ENCODE measurements around the gene ESPL1. TPM values are rescaled to one million over a fixed set of nuclear protein-coding genes. Genes with fewer than 3 reads are reported as not detected.

ESPL1 gene
- total and polyA plus RNA-seq, 2 donors (not counting 1 experiment from before 2014, with no cell fraction given): 1.4 to 1.8 TPM

DNA sequence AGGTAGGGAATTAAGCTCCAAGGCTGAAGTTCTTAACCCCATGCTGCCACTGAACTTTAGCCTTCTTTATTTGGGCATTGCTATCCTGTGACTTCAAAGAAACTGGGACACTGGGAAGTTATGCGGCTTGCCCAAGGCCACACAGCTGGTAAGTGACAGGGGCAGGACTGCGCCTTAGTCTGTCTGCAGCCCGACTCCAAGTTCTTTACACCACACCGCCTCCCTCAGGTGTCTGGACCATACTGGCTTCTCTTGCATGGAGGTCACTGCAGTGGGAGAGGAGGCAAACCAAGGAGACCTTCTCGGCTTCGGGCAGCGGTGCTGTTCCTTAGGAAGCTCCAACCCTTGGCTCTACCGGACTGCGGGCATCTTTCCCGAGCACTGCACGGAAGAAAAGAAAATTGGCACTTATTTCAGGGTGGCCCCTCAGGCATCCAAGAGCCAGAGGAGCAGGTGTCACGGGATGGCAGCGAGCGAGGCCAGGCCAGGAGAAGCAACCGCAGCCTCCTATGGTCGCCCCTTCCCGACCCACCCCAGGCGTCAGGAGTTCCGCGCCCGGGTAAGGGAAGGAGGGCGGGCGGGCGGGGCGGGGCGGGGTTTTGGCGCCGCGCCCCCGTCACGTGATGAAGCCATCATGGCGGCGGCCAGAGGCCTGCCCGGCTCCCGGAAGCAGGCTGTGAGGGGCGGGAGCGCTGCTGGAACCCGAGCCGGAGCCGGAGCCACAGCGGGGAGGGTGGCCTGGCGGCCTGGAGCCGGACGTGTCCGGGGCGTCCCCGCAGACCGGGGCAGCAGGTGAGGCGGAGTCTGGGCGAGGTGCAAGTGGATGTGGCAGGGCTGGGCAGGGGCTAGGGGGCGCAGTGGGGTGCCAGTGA, 16.4 kb upstream of the ESPL1 start:
- DNase-seq (ENCODE audit: low read depth in 2 of 2): peak; percentile 67 to 68

GRCh38 chr12:53252349-53252916, 15.7 kb upstream of the ESPL1 start:
- Histone ChIP-seq H3K4me1 (ENCODE audit: control insufficient read depth, extremely low read depth, insufficient read depth, low read length) (peaks cover 11% of the 10 kb centered on the region), H3K9me3 (ENCODE audit: control insufficient read depth, insufficient read depth, low read depth, low read length) (no peaks in the 10 kb centered on the region), H3K27me3 (ENCODE audit: control insufficient read depth, insufficient read depth, low read length) (no peaks in the 10 kb centered on the region), H2AFZ (ENCODE audit: low read length) (peak overlapping the region; percentile 62), H3K79me2 (ENCODE audit: control insufficient read depth, insufficient read depth, low read length) (peaks cover 18% of the 10 kb centered on the region), H3K9ac (ENCODE audit: insufficient read depth, low read length) (peak overlapping the region; percentile 80), H3K27ac (ENCODE audit: insufficient read depth, low read length) (peak overlapping the region; percentile 81), H4K20me1 (ENCODE audit: control insufficient read depth, extremely low read depth, insufficient read depth, low read length) (no peaks in the 10 kb centered on the region), H3K36me3 (ENCODE audit: control insufficient read depth, insufficient read depth, low read length) (peaks cover 8% of the 10 kb centered on the region), H3K4me2 (ENCODE audit: extremely low read depth, insufficient read depth, low read length) (peak overlapping the region; percentile 96), H3K4me3 (replicated peaks in 1 of 4; ENCODE audit: control extremely low read depth in 1 of 4, insufficient read depth in 1 of 4, low read depth in 3 of 4, low read length in 4 of 4) (peak overlapping the region; percentile 84 to 92 (median 88))
- no peak for TF ChIP-seq EZH2 (IDR thresholded peaks at IDR 0.05; ENCODE audit: low read length, missing control alignments)
- TF ChIP-seq, protein P1, sequence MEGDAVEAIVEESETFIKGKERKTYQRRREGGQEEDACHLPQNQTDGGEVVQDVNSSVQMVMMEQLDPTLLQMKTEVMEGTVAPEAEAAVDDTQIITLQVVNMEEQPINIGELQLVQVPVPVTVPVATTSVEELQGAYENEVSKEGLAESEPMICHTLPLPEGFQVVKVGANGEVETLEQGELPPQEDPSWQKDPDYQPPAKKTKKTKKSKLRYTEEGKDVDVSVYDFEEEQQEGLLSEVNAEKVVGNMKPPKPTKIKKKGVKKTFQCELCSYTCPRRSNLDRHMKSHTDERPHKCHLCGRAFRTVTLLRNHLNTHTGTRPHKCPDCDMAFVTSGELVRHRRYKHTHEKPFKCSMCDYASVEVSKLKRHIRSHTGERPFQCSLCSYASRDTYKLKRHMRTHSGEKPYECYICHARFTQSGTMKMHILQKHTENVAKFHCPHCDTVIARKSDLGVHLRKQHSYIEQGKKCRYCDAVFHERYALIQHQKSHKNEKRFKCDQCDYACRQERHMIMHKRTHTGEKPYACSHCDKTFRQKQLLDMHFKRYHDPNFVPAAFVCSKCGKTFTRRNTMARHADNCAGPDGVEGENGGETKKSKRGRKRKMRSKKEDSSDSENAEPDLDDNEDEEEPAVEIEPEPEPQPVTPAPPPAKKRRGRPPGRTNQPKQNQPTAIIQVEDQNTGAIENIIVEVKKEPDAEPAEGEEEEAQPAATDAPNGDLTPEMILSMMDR (conservative IDR thresholded peaks at IDR 0.05 in 1 of 2, IDR thresholded peaks at IDR 0.05 in 1 of 2; ENCODE audit: low read depth in 1 of 2, low read length in 2 of 2): no peak
- peak in 1 of 2 donors; percentile 24 for DNase-seq (ENCODE audit: low read depth in 2 of 2)

More for the DNA sequence above, 16.4 kb upstream of the ESPL1 start:
- no peak for TF ChIP-seq EZH2 (IDR thresholded peaks at IDR 0.05; ENCODE audit: low read length, missing control alignments)
- TF ChIP-seq, protein P1 (conservative IDR thresholded peaks at IDR 0.05 in 1 of 2, IDR thresholded peaks at IDR 0.05 in 1 of 2; ENCODE audit: low read depth in 1 of 2, low read length in 2 of 2): peak; percentile 32 to 36
- no peaks in the 10 kb centered on the region for H3K27me3 ChIP-seq (ENCODE audit: control insufficient read depth, insufficient read depth, low read length)
- peaks cover 18% of the 10 kb centered on the region for H3K79me2 ChIP-seq (ENCODE audit: control insufficient read depth, insufficient read depth, low read length)
- H3K4me2 ChIP-seq (ENCODE audit: extremely low read depth, insufficient read depth, low read length): peak overlapping the region; percentile 100
- H3K9ac ChIP-seq (ENCODE audit: insufficient read depth, low read length): peak overlapping the region; percentile 80
- H4K20me1 ChIP-seq (ENCODE audit: control insufficient read depth, extremely low read depth, insufficient read depth, low read length): no peaks in the 10 kb centered on the region
- H3K4me3 ChIP-seq (replicated peaks in 1 of 4; ENCODE audit: control extremely low read depth in 1 of 4, insufficient read depth in 1 of 4, low read depth in 3 of 4, low read length in 4 of 4): peak overlapping the region; percentile 84 to 92 (median 88)
- no peaks in the 10 kb centered on the region for H3K9me3 ChIP-seq (ENCODE audit: control insufficient read depth, insufficient read depth, low read depth, low read length)
- H3K36me3 ChIP-seq (ENCODE audit: control insufficient read depth, insufficient read depth, low read length): peaks cover 8% of the 10 kb centered on the region
- H2AFZ ChIP-seq (ENCODE audit: low read length): peak overlapping the region; percentile 92
- peak overlapping the region; percentile 81 for H3K27ac ChIP-seq (ENCODE audit: insufficient read depth, low read length)
- peaks cover 11% of the 10 kb centered on the region for H3K4me1 ChIP-seq (ENCODE audit: control insufficient read depth, extremely low read depth, insufficient read depth, low read length)

GRCh38 chr12:53253298-53253697, 14.8 kb upstream of the ESPL1 start:
- no peak for DNase-seq (ENCODE audit: low read depth in 2 of 2)
- peaks cover 11% of the 10 kb centered on the region for H3K4me1 ChIP-seq (ENCODE audit: control insufficient read depth, extremely low read depth, insufficient read depth, low read length)
- no peaks in the 10 kb centered on the region for H3K27me3 ChIP-seq (ENCODE audit: control insufficient read depth, insufficient read depth, low read length)
- H3K9me3 ChIP-seq (ENCODE audit: control insufficient read depth, insufficient read depth, low read depth, low read length): no peaks in the 10 kb centered on the region
- peak overlapping the region in 3 of 4 experiments; percentile 84 to 91 (median 86) for H3K4me3 ChIP-seq (replicated peaks in 1 of 4; ENCODE audit: control extremely low read depth in 1 of 4, insufficient read depth in 1 of 4, low read depth in 3 of 4, low read length in 4 of 4)
- no peak overlapping the region for H3K9ac ChIP-seq (ENCODE audit: insufficient read depth, low read length)
- H3K36me3 ChIP-seq (ENCODE audit: control insufficient read depth, insufficient read depth, low read length): peaks cover 8% of the 10 kb centered on the region
- peaks cover 18% of the 10 kb centered on the region for H3K79me2 ChIP-seq (ENCODE audit: control insufficient read depth, insufficient read depth, low read length)
- TF ChIP-seq, protein P1 (conservative IDR thresholded peaks at IDR 0.05 in 1 of 2, IDR thresholded peaks at IDR 0.05 in 1 of 2; ENCODE audit: low read depth in 1 of 2, low read length in 2 of 2): no peak
- no peak for TF ChIP-seq EZH2 (IDR thresholded peaks at IDR 0.05; ENCODE audit: low read length, missing control alignments)
- no peaks in the 10 kb centered on the region for H4K20me1 ChIP-seq (ENCODE audit: control insufficient read depth, extremely low read depth, insufficient read depth, low read length)
- no peak overlapping the region for H2AFZ ChIP-seq (ENCODE audit: low read length)
- no peak overlapping the region for H3K27ac ChIP-seq (ENCODE audit: insufficient read depth, low read length)
- peak overlapping the region; percentile 96 for H3K4me2 ChIP-seq (ENCODE audit: extremely low read depth, insufficient read depth, low read length)

Measured in fibroblast of lung (primary cell).